Mammary epithelial cell (primary cell): ENCODE measurements around the gene DPM1.

ENCODE experiments used
- EZH2 ChIP-seq: IDR thresholded peaks from 2 replicates; pipeline ENCODE4 v1.6.1; 2012; ENCODE audit warnings: low read length, inconsistent platforms, borderline replicate concordance
- TF ChIP-seq, protein P1 (sequence below), 2 donors: IDR thresholded peaks in 1 of 2; conservative IDR thresholded peaks in 1 of 2; 2 replicates each; pipeline ENCODE4 v1.5.1; 2011 to 2012; ENCODE audit warnings: inconsistent platforms in 2 of 2, low read length in 2 of 2, mild to moderate bottlenecking in 2 of 2, control low read depth in 1 of 2, low read depth in 1 of 2; ENCODE audit not compliant: insufficient read depth in 1 of 2; ENCODE audit errors: extremely low read depth in 1 of 2

GRCh38 chr20:51005214-51005613 is 46.9 kb upstream of the DPM1 start:
- TF ChIP-seq, protein P1, sequence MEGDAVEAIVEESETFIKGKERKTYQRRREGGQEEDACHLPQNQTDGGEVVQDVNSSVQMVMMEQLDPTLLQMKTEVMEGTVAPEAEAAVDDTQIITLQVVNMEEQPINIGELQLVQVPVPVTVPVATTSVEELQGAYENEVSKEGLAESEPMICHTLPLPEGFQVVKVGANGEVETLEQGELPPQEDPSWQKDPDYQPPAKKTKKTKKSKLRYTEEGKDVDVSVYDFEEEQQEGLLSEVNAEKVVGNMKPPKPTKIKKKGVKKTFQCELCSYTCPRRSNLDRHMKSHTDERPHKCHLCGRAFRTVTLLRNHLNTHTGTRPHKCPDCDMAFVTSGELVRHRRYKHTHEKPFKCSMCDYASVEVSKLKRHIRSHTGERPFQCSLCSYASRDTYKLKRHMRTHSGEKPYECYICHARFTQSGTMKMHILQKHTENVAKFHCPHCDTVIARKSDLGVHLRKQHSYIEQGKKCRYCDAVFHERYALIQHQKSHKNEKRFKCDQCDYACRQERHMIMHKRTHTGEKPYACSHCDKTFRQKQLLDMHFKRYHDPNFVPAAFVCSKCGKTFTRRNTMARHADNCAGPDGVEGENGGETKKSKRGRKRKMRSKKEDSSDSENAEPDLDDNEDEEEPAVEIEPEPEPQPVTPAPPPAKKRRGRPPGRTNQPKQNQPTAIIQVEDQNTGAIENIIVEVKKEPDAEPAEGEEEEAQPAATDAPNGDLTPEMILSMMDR (conservative IDR thresholded peaks at IDR 0.05 in 1 of 2, IDR thresholded peaks at IDR 0.05 in 1 of 2; ENCODE audit: extremely low read depth in 1 of 2, insufficient read depth in 1 of 2, low read depth in 1 of 2, low read length in 2 of 2) = no peak
- no peak for TF ChIP-seq EZH2
